Neuronal stem cell (in vitro differentiated cells): ENCODE data around the gene TAX1BP3.

ENCODE experiments used
- DNase-seq: peaks from one replicate; pipeline ENCODE4 v3.0.0-alpha.2; 2013; ENCODE audit warnings: low spot score
- H2AFZ ChIP-seq: one replicate; pipeline ENCODE4 v1.6.1; 2013; ENCODE audit warnings: mild to moderate bottlenecking, low read length, inconsistent platforms
- H2AK5ac ChIP-seq: 2 replicates; pipeline ENCODE4 v1.6.1; 2013; ENCODE audit warnings: low read depth, mild to moderate bottlenecking, inconsistent platforms, low read length, moderate library complexity, mixed read lengths
- H2BK120ac ChIP-seq: 2 replicates; pipeline ENCODE4 v1.6.1; 2013; ENCODE audit warnings: low read depth, mild to moderate bottlenecking, inconsistent platforms, low read length, moderate library complexity, mixed read lengths
- H2BK12ac ChIP-seq: one replicate; pipeline ENCODE4 v1.6.1; 2013; ENCODE audit warnings: low read length, inconsistent platforms
- H2BK15ac ChIP-seq: 2 replicates; pipeline ENCODE4 v1.6.1; 2013; ENCODE audit warnings: mild to moderate bottlenecking, low read length, inconsistent platforms, mixed read lengths
- H2BK5ac ChIP-seq: one replicate; pipeline ENCODE4 v1.6.1; 2013; ENCODE audit warnings: inconsistent platforms, mild to moderate bottlenecking, low read length, moderate library complexity
- H3K14ac ChIP-seq: one replicate; pipeline ENCODE4 v1.6.1; 2013; ENCODE audit warnings: low read length, inconsistent platforms
- H3K18ac ChIP-seq: 2 replicates; pipeline ENCODE4 v1.6.1; 2013; ENCODE audit warnings: low read length, inconsistent platforms
- H3K23ac ChIP-seq: 2 replicates; pipeline ENCODE4 v1.6.1; 2013; ENCODE audit warnings: low read depth, mild to moderate bottlenecking, mixed read lengths, low read length, inconsistent platforms; ENCODE audit not compliant: poor library complexity
- H3K27ac ChIP-seq: replicated peaks from 3 replicates; pipeline ENCODE4 v1.5.1; 2013; ENCODE audit warnings: low read length, inconsistent platforms
- H3K27me3 ChIP-seq, 3 experiments: 2 replicates each; pipeline ENCODE4 v1.6.1; 2013; ENCODE audit warnings: low read length in 3 of 3, mild to moderate bottlenecking in 2 of 3, inconsistent platforms in 1 of 3, low read depth in 1 of 3, mixed read lengths in 1 of 3, moderate library complexity in 1 of 3; ENCODE audit not compliant: control insufficient read depth in 3 of 3, insufficient read depth in 3 of 3
- H3K36me3 ChIP-seq, 2 donors: replicated peaks in 1 of 2; 2 replicates each; pipeline ENCODE4 v1.6.1; 2013; ENCODE audit warnings: low read length in 2 of 2; ENCODE audit not compliant: control insufficient read depth in 2 of 2, insufficient read depth in 2 of 2
- H3K4ac ChIP-seq: 2 replicates; pipeline ENCODE4 v1.6.1; 2013; ENCODE audit warnings: inconsistent platforms, mild to moderate bottlenecking, low read length, moderate library complexity
- H3K4me1 ChIP-seq, 2 donors: 1 replicate in 1 of 2; 2 replicates in 1 of 2; pipeline ENCODE4 v1.6.1; 2013; ENCODE audit warnings: low read length in 2 of 2, low read depth in 1 of 2; ENCODE audit not compliant: control insufficient read depth in 2 of 2, insufficient read depth in 1 of 2
- H3K4me2 ChIP-seq: one replicate; pipeline ENCODE4 v1.6.1; 2013; ENCODE audit warnings: mild to moderate bottlenecking, low read length, inconsistent platforms; ENCODE audit not compliant: insufficient read depth, poor library complexity, severe bottlenecking
- H3K4me3 ChIP-seq, 2 donors: 2 replicates each; pipeline ENCODE4 v1.5.1; 2013; ENCODE audit warnings: low read length in 2 of 2, mild to moderate bottlenecking in 2 of 2, inconsistent platforms in 1 of 2, moderate library complexity in 1 of 2
- H3K79me1 ChIP-seq: one replicate; pipeline ENCODE4 v1.6.1; 2013; ENCODE audit warnings: low read depth, mild to moderate bottlenecking, inconsistent platforms, low read length, moderate library complexity
- H3K9ac ChIP-seq: one replicate; pipeline ENCODE4 v1.6.1; 2013; ENCODE audit warnings: mild to moderate bottlenecking, low read depth, low read length, inconsistent platforms; ENCODE audit not compliant: poor library complexity
- H3K9me3 ChIP-seq, 2 donors: replicated peaks in 1 of 2; 2 replicates each; pipeline versions ENCODE3 to v1.6.1; 2013; ENCODE audit warnings: low read length in 2 of 2, mild to moderate bottlenecking in 2 of 2, inconsistent platforms in 1 of 2, low read depth in 1 of 2, mixed read lengths in 1 of 2, moderate library complexity in 1 of 2; ENCODE audit not compliant: control insufficient read depth in 2 of 2, insufficient read depth in 1 of 2
- H4K8ac ChIP-seq: one replicate; pipeline ENCODE4 v1.6.1; 2013; ENCODE audit warnings: low read depth, mild to moderate bottlenecking, inconsistent platforms, low read length, moderate library complexity
- H4K91ac ChIP-seq: one replicate; pipeline ENCODE4 v1.6.1; 2013; ENCODE audit warnings: low read length, low read depth, mild to moderate bottlenecking, inconsistent platforms; ENCODE audit not compliant: poor library complexity
- WGBS, 2 donors: extraction: QIAGEN DNeasy Blood & Tissue Kit; methylation state at CpG; one replicate each; pipeline ENCODE4 v1.1.7; 2013; ENCODE audit warnings: missing lambda C conversion rate in 2 of 2, mixed read lengths in 1 of 2; ENCODE audit not compliant: insufficient read length in 2 of 2, insufficient replicate concordance in 1 of 2; ENCODE audit errors: extremely low coverage in 2 of 2; 5-methylcytosine and 5-hydroxymethylcytosine counted together

Gene TAX1BP3

GRCh38 chr17:3615160-3615870 is 53.1 kb downstream of the TAX1BP3 start:
- Histone ChIP-seq H3K4me3 (peak overlapping the region in 1 of 2 donors; percentile 5), H3K9ac (no peak overlapping the region), H3K14ac (no peak overlapping the region), H3K9me3 (peaks cover 5 to 16% of the 10 kb centered on the region in 2 donors), H3K36me3 (peaks cover 28 to 79% of the 10 kb centered on the region in 2 donors), H2BK15ac (no peak overlapping the region), H3K79me1 (peaks cover 3% of the 10 kb centered on the region), H3K18ac (no peak overlapping the region), H2AFZ (no peak overlapping the region), H2AK5ac (no peak overlapping the region), H4K91ac (no peak overlapping the region), H3K27me3 (no peaks in the 10 kb centered on the region), H2BK5ac (no peak overlapping the region), H3K4me2 (no peak overlapping the region), H3K27ac (no peak overlapping the region), H3K4me1 (no peaks in the 10 kb centered on the region), H2BK120ac (no peak overlapping the region), H3K4ac (no peak overlapping the region), H3K23ac (no peak overlapping the region), H4K8ac (no peak overlapping the region), H2BK12ac (no peak overlapping the region)
- WGBS, 2 donors = no CpG with 5 or more reads among the region's 18 CpGs
- DNase-seq = no peak

- Histone ChIP-seq H2BK12ac (no peak overlapping the region), H4K8ac (no peak overlapping the region), H2BK120ac (no peak overlapping the region), H3K27me3 (no peaks in the 10 kb centered on the region), H2AFZ (no peak overlapping the region), H3K4me3 (no peak overlapping the region), H3K14ac (no peak overlapping the region), H3K9me3 (peaks cover 5 to 10% of the 10 kb centered on the region in 2 donors), H3K79me1 (peaks cover 3% of the 10 kb centered on the region), H3K18ac (no peak overlapping the region), H2AK5ac (no peak overlapping the region), H3K36me3 (peaks cover 44 to 83% of the 10 kb centered on the region in 2 donors), H2BK5ac (no peak overlapping the region), H3K9ac (no peak overlapping the region), H4K91ac (no peak overlapping the region), H3K4ac (no peak overlapping the region), H3K4me1 (no peaks in the 10 kb centered on the region), H3K4me2 (no peak overlapping the region), H3K23ac (no peak overlapping the region), H2BK15ac (no peak overlapping the region), H3K27ac (no peak overlapping the region)
- WGBS, 2 donors = no CpG with 5 or more reads among the region's 6 CpGs
- no peak for DNase-seq
Measured at GRCh38 chr17:3613124-3613523, 55.3 kb downstream of the TAX1BP3 start.
